H1 (cell line): ENCODE measurements around the gene THTPA.
"Not testable (repeated sequence)": the region's sequence is repeated elsewhere in the genome, so short reads cannot be mapped to it uniquely, and the experiment has no call there.

Experiments used
- EP300 ChIP-seq, 2 experiments: IDR thresholded peaks; 1 replicate in 1 of 2; 2 replicates in 1 of 2; pipeline ENCODE4 v1.6.1; 2011 to 2012; ENCODE audit warnings: low read depth in 2 of 2, low read length in 2 of 2, mild to moderate bottlenecking in 2 of 2, borderline replicate concordance in 1 of 2, inconsistent platforms in 1 of 2, moderate library complexity in 1 of 2
- EZH2 ChIP-seq: fragments of 200-600 bp; sonication (generic); IDR thresholded peaks from 2 replicates; pipeline ENCODE4 v1.7.1; 2012; ENCODE audit warnings: low read depth, mild to moderate bottlenecking, moderate library complexity, low read length, inconsistent platforms; ENCODE audit not compliant: severe bottlenecking
- MAX ChIP-seq: IDR thresholded peaks from 2 replicates; pipeline ENCODE4 v1.6.1; 2012; ENCODE audit warnings: inconsistent platforms
- NRF1 ChIP-seq: IDR thresholded peaks from 2 replicates; pipeline ENCODE4 v1.6.1; 2011; ENCODE audit warnings: mild to moderate bottlenecking, low read depth, low read length, improper control_type of control experiment
- POLR2A ChIP-seq, 2 experiments: IDR thresholded peaks; 1 replicate in 1 of 2; 2 replicates in 1 of 2; pipeline ENCODE4 v1.6.1; 2011; ENCODE audit warnings: low read depth in 2 of 2, low read length in 2 of 2, mild to moderate bottlenecking in 2 of 2; ENCODE audit errors: control extremely low read depth in 1 of 2
- POLR2AphosphoS5 ChIP-seq: IDR thresholded peaks from 2 replicates; pipeline ENCODE4 v1.6.1; 2011; ENCODE audit warnings: low read depth, low read length
- POU5F1 ChIP-seq: IDR thresholded peaks from 2 replicates; pipeline ENCODE4 v1.6.1; 2011; ENCODE audit warnings: low read depth, mild to moderate bottlenecking, low read length, moderate library complexity
- SAP30 ChIP-seq: fragments of 300-600 bp; sonication (generic); IDR thresholded peaks from 2 replicates; pipeline ENCODE4 v1.7.1; 2012; ENCODE audit warnings: low read length, moderate library complexity, mild to moderate bottlenecking, inconsistent platforms; ENCODE audit not compliant: insufficient read depth, insufficient replicate concordance
- SRF ChIP-seq: IDR thresholded peaks from 2 replicates; pipeline ENCODE4 v1.6.1; 2011; ENCODE audit warnings: mild to moderate bottlenecking, low read depth, low read length, moderate library complexity
- ZNF274 ChIP-seq: IDR thresholded peaks from 2 replicates; pipeline ENCODE4 v1.7.0; 2012; ENCODE audit warnings: low read length, borderline replicate concordance; ENCODE audit errors: extremely low read depth
- TF ChIP-seq, protein P1 (sequence below), 3 experiments: IDR thresholded peaks; 1 replicate in 2 of 3; 2 replicates in 1 of 3; pipeline versions ENCODE4 v1.5.1 to v1.6.1; 2011; ENCODE audit warnings: low read length in 3 of 3, mild to moderate bottlenecking in 3 of 3, inconsistent platforms in 2 of 3, low read depth in 1 of 3, moderate library complexity in 1 of 3; ENCODE audit not compliant: insufficient read depth in 1 of 3; ENCODE audit errors: control extremely low read depth in 1 of 3

GRCh38 chr14:23536906-23537305, 19.2 kb upstream of the THTPA start:
- TF ChIP-seq, protein P1, sequence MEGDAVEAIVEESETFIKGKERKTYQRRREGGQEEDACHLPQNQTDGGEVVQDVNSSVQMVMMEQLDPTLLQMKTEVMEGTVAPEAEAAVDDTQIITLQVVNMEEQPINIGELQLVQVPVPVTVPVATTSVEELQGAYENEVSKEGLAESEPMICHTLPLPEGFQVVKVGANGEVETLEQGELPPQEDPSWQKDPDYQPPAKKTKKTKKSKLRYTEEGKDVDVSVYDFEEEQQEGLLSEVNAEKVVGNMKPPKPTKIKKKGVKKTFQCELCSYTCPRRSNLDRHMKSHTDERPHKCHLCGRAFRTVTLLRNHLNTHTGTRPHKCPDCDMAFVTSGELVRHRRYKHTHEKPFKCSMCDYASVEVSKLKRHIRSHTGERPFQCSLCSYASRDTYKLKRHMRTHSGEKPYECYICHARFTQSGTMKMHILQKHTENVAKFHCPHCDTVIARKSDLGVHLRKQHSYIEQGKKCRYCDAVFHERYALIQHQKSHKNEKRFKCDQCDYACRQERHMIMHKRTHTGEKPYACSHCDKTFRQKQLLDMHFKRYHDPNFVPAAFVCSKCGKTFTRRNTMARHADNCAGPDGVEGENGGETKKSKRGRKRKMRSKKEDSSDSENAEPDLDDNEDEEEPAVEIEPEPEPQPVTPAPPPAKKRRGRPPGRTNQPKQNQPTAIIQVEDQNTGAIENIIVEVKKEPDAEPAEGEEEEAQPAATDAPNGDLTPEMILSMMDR (IDR thresholded peaks at IDR 0.05; ENCODE audit: control extremely low read depth in 1 of 3, insufficient read depth in 1 of 3, low read depth in 1 of 3, low read length in 3 of 3) = not testable (repeated sequence)
- TF ChIP-seq POLR2A (IDR thresholded peaks at IDR 0.05; ENCODE audit: control extremely low read depth in 1 of 2, low read depth in 2 of 2, low read length in 2 of 2); MAX; SAP30; EP300 (IDR thresholded peaks at IDR 0.05; ENCODE audit: borderline replicate concordance in 1 of 2, low read depth in 2 of 2, low read length in 2 of 2); EZH2; SRF; NRF1; POLR2AphosphoS5; ZNF274; POU5F1: not testable (repeated sequence)
